ENCODE results near the gene PEX3. TPM values are rescaled to one million over a fixed set of nuclear protein-coding genes. Genes with fewer than 3 reads are reported as not detected.

Gene PEX3
- total RNA-seq, 1 donor from 2014 or later: 12.8 TPM

- Mint-ChIP-seq H3K9me3 (no peaks in the 10 kb centered on the region), H3K4me1 (ENCODE audit: unreplicated experiment) (no peaks in the 10 kb centered on the region), H3K4me3 (no peak overlapping the region), H3K27ac (no peak overlapping the region), H3K27me3 (no peaks in the 10 kb centered on the region), H3K36me3 (peaks cover 47% of the 10 kb centered on the region)
- DNase-seq (ENCODE audit: extremely low spot score, unreplicated experiment): no peak
- no peak for TF ChIP-seq CTCF (conservative IDR thresholded peaks at IDR 0.05)
Measured at GRCh38 chr6:143498428-143498827, 47.8 kb downstream of the PEX3 start.

GRCh38 chr6:143501851-143502250 is 51.2 kb downstream of the PEX3 start:
- no peak overlapping the region for H3K27ac Mint-ChIP-seq
- H3K27me3 Mint-ChIP-seq: no peaks in the 10 kb centered on the region
- peaks cover 53% of the 10 kb centered on the region for H3K36me3 Mint-ChIP-seq
- H3K9me3 Mint-ChIP-seq: no peaks in the 10 kb centered on the region
- no peak for DNase-seq (ENCODE audit: extremely low spot score, unreplicated experiment)
- no peak overlapping the region for H3K4me3 Mint-ChIP-seq
- no peaks in the 10 kb centered on the region for H3K4me1 Mint-ChIP-seq (ENCODE audit: unreplicated experiment)
- TF ChIP-seq CTCF (conservative IDR thresholded peaks at IDR 0.05): peak; percentile 27

- TF ChIP-seq CTCF (conservative IDR thresholded peaks at IDR 0.05): no peak
- H3K9me3 Mint-ChIP-seq: no peaks in the 10 kb centered on the region
- no peaks in the 10 kb centered on the region for H3K4me1 Mint-ChIP-seq (ENCODE audit: unreplicated experiment)
- DNase-seq (ENCODE audit: extremely low spot score, unreplicated experiment): no peak
- no peak overlapping the region for H3K27ac Mint-ChIP-seq
- no peaks in the 10 kb centered on the region for H3K27me3 Mint-ChIP-seq
- peaks cover 42% of the 10 kb centered on the region for H3K36me3 Mint-ChIP-seq
- no peak overlapping the region for H3K4me3 Mint-ChIP-seq
Measured at GRCh38 chr6:143504369-143504768, 53.8 kb downstream of the PEX3 start.

GRCh38 chr6:143505111-143505510 is 54.5 kb downstream of the PEX3 start:
- H3K4me1 Mint-ChIP-seq (ENCODE audit: unreplicated experiment): peaks cover 4% of the 10 kb centered on the region
- no peaks in the 10 kb centered on the region for H3K9me3 Mint-ChIP-seq
- H3K4me3 Mint-ChIP-seq: no peak overlapping the region
- no peaks in the 10 kb centered on the region for H3K27me3 Mint-ChIP-seq
- no peak overlapping the region for H3K27ac Mint-ChIP-seq
- no peak for TF ChIP-seq CTCF (conservative IDR thresholded peaks at IDR 0.05)
- peaks cover 35% of the 10 kb centered on the region for H3K36me3 Mint-ChIP-seq
- DNase-seq (ENCODE audit: extremely low spot score, unreplicated experiment): no peak

- Mint-ChIP-seq H3K9me3 (no peaks in the 10 kb centered on the region), H3K4me3 (no peak overlapping the region), H3K4me1 (ENCODE audit: unreplicated experiment) (peaks cover 5% of the 10 kb centered on the region), H3K36me3 (peaks cover 31% of the 10 kb centered on the region), H3K27me3 (no peaks in the 10 kb centered on the region), H3K27ac (no peak overlapping the region)
- no peak for TF ChIP-seq CTCF (conservative IDR thresholded peaks at IDR 0.05)
- no peak for DNase-seq (ENCODE audit: extremely low spot score, unreplicated experiment)
Measured at GRCh38 chr6:143505537-143505936, 54.9 kb downstream of the PEX3 start.

GRCh38 chr6:143506199-143506598 is 55.6 kb downstream of the PEX3 start:
- DNase-seq (ENCODE audit: extremely low spot score, unreplicated experiment): no peak
- peaks cover 10% of the 10 kb centered on the region for H3K4me1 Mint-ChIP-seq (ENCODE audit: unreplicated experiment)
- no peak for TF ChIP-seq CTCF (conservative IDR thresholded peaks at IDR 0.05)
- peaks cover 24% of the 10 kb centered on the region for H3K36me3 Mint-ChIP-seq
- no peak overlapping the region for H3K4me3 Mint-ChIP-seq
- H3K9me3 Mint-ChIP-seq: no peaks in the 10 kb centered on the region
- no peaks in the 10 kb centered on the region for H3K27me3 Mint-ChIP-seq
- H3K27ac Mint-ChIP-seq: no peak overlapping the region
